Tracheal epithelial cell (primary cell): ENCODE results near the gene FIGN. TPM values are rescaled to one million over a fixed set of nuclear protein-coding genes. Genes with fewer than 3 reads are reported as not detected.

Source experiments
- total RNA-seq: library from RNA; depleted of rRNA; stranded (reverse); fragments of >200 nt; gene quantifications from 2 replicates; pipeline ENCODE4 v1.2.1, GENCODE V29; 2014

Gene FIGN, protein sequence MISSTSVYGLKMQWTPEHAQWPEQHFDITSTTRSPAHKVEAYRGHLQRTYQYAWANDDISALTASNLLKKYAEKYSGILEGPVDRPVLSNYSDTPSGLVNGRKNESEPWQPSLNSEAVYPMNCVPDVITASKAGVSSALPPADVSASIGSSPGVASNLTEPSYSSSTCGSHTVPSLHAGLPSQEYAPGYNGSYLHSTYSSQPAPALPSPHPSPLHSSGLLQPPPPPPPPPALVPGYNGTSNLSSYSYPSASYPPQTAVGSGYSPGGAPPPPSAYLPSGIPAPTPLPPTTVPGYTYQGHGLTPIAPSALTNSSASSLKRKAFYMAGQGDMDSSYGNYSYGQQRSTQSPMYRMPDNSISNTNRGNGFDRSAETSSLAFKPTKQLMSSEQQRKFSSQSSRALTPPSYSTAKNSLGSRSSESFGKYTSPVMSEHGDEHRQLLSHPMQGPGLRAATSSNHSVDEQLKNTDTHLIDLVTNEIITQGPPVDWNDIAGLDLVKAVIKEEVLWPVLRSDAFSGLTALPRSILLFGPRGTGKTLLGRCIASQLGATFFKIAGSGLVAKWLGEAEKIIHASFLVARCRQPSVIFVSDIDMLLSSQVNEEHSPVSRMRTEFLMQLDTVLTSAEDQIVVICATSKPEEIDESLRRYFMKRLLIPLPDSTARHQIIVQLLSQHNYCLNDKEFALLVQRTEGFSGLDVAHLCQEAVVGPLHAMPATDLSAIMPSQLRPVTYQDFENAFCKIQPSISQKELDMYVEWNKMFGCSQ
- 0.48 and 0.64 TPM in 2 replicates for total RNA-seq

DNA sequence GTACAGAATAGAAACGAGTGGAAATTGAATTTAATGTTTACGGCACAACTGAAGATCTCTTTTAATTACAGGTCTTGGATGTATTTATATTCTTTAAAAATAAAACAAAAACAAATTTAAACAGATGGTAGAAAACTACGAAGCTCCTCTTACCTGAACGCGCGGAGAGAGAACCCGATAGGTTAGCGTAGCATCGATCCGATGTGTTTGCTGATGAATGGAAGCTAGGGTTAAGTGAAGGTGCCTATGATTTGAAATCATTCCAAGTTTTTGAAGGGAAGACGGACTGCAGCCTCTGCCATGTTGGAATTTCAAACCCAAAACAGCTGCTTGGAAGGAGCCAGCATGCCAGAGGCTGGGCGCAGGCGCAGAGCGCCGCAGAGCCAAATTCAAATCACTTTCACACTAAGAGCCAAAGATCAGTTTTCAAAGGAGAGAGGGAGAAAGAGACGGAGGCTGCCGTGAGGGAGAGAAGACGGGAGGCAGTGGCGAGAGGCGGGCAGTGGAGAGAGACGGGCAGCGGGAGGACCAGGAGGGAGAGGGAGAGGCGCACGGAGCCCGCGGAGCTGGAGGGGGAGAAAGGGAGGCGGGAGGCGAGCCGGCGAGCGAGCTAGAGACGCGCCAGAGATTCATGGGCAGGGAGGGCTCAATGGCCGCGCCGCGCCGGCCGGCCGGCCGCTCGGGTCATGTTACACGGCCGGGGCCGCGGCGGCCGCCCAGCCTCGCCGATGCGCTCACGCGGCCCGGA lies at the start of gene FIGN:
FIGN (minus strand) TSS at position 324 of the 748 bp plus-strand sequence. CDS start 1,081 bp downstream, outside the sequence.

